Keratinocyte (primary cell): ENCODE data around the gene IFITM10. TPM values are rescaled to one million over a fixed set of nuclear protein-coding genes. Genes with fewer than 3 reads are reported as not detected.
A peak's percentile ranks its signal among the peaks of the same experiment; 100 is the strongest.
"Not testable (repeated sequence)": the region's sequence is repeated elsewhere in the genome, so short reads cannot be mapped to it uniquely, and the experiment has no call there.

Experiments used
- DNase-seq: peaks from one replicate; pipeline ENCODE4 v3.0.0-alpha.2; 2011; ENCODE audit warnings: low read depth, missing footprints, low spot score
- FAIRE-seq: peaks from 2 replicates; lab custom pipeline; 2011; peaks lifted over from hg19 to GRCh38; lab: Jason Lieb, UNC
- H2AFZ ChIP-seq: 2 replicates; pipeline ENCODE4 v1.6.0; 2012; ENCODE audit warnings: low read length, control low read depth, inconsistent platforms; ENCODE audit not compliant: control insufficient read depth
- H3K27ac ChIP-seq: 2 replicates; pipeline ENCODE4 v1.5.1; 2011; ENCODE audit warnings: low read length; ENCODE audit not compliant: control insufficient read depth, insufficient read depth
- H3K27me3 ChIP-seq: 3 replicates; pipeline ENCODE4 v1.6.0; 2011; ENCODE audit warnings: low read length; ENCODE audit not compliant: control insufficient read depth, insufficient read depth; ENCODE audit errors: extremely low read depth
- H3K36me3 ChIP-seq, 2 experiments: 2 replicates in 1 of 2; 3 replicates in 1 of 2; pipeline ENCODE4 v1.5.1; 2011; ENCODE audit warnings: low read length in 2 of 2, mild to moderate bottlenecking in 1 of 2; ENCODE audit not compliant: control insufficient read depth in 2 of 2, insufficient read depth in 2 of 2; ENCODE audit errors: extremely low read depth in 1 of 2
- H3K4me1 ChIP-seq: 3 replicates; pipeline ENCODE4 v1.5.1; 2011; ENCODE audit warnings: low read length; ENCODE audit not compliant: control insufficient read depth, insufficient read depth; ENCODE audit errors: extremely low read depth
- H3K4me2 ChIP-seq: 3 replicates; pipeline ENCODE4 v1.6.0; 2011; ENCODE audit warnings: low read depth, low read length; ENCODE audit not compliant: control insufficient read depth, insufficient read depth; ENCODE audit errors: extremely low read depth
- H3K4me3 ChIP-seq, 3 experiments: fragments of 200-600 bp in 1 of 3; sonication (generic) in 1 of 3; 2 replicates in 2 of 3; 3 replicates in 1 of 3; pipeline ENCODE4 v1.5.1; 2011 to 2016; ENCODE audit warnings: low read length in 3 of 3, mild to moderate bottlenecking in 3 of 3, control low read depth in 2 of 3, inconsistent platforms in 1 of 3, low read depth in 1 of 3, mixed read lengths in 1 of 3, mixed run types in 1 of 3, moderate library complexity in 1 of 3; ENCODE audit not compliant: control insufficient read depth in 2 of 3, insufficient read depth in 2 of 3; ENCODE audit errors: extremely low read depth in 1 of 3
- H3K79me2 ChIP-seq: 2 replicates; pipeline ENCODE4 v1.6.0; 2012; ENCODE audit warnings: low read length; ENCODE audit not compliant: control insufficient read depth, insufficient read depth
- H3K9ac ChIP-seq: 3 replicates; pipeline ENCODE4 v1.6.0; 2011; ENCODE audit warnings: low read length; ENCODE audit not compliant: control insufficient read depth, insufficient read depth; ENCODE audit errors: extremely low read depth
- H3K9me1 ChIP-seq: 3 replicates; pipeline ENCODE4 v1.6.0; 2011; ENCODE audit warnings: low read length; ENCODE audit not compliant: control insufficient read depth, insufficient read depth; ENCODE audit errors: extremely low read depth
- H3K9me3 ChIP-seq: 2 replicates; pipeline ENCODE4 v1.5.1; 2012; ENCODE audit warnings: low read depth, low read length; ENCODE audit not compliant: control insufficient read depth
- H4K20me1 ChIP-seq: 3 replicates; pipeline ENCODE4 v1.6.0; 2011; ENCODE audit warnings: low read length; ENCODE audit not compliant: control insufficient read depth, insufficient read depth; ENCODE audit errors: extremely low read depth
- dilution Hi-C: fragments of 300-500 bp; cut with MboI; formaldehyde crosslinking; loops from one replicate; pipeline ENCODE4 v1.7.0; 2020; ENCODE audit warnings: low sequenced_read_pairs; ENCODE audit not compliant: extremely low pct_ligation_motif_present
- polyA plus RNA-seq, 5 experiments: library from polyadenylated mRNA; depleted of rRNA in 3 of 5; stranded (reverse) in 3 of 5; stranded (forward) in 1 of 5; unstranded in 1 of 5; fragments of >200 nt; gene quantifications; 1 replicate in 1 of 5; 2 replicates in 3 of 5; 3 replicates in 1 of 5; pipeline versions ENCODE4 v1.2.1 to v1.2.3, GENCODE V29; 2011 to 2012; ENCODE audit warnings: missing spikeins in 2 of 5, low read depth in 1 of 5, low replicate concordance in 1 of 5

IFITM10 gene
- polyA plus RNA-seq, 1 donor (not counting 4 experiments of a cell fraction or from before 2014, with no cell fraction given) = 0.14 TPM

- H3K9me3 ChIP-seq, H3K9me1 ChIP-seq, H3K27me3 ChIP-seq, H3K4me2 ChIP-seq, H3K79me2 ChIP-seq, H3K9ac ChIP-seq, H3K36me3 ChIP-seq, H3K4me3 ChIP-seq, H3K27ac ChIP-seq, H3K4me1 ChIP-seq, dilution Hi-C loops, H4K20me1 ChIP-seq, DNase-seq, H2AFZ ChIP-seq: not testable (repeated sequence)
- peak; percentile 20 for FAIRE-seq
Observed at GRCh38 chr11:1688336-1688947, 62.0 kb downstream of the IFITM10 start.

GRCh38 chr11:1686220-1686619 lies 64.2 kb downstream of the IFITM10 start:
- H3K4me1 ChIP-seq, FAIRE-seq, H3K27ac ChIP-seq, H2AFZ ChIP-seq, H3K36me3 ChIP-seq, H3K9me3 ChIP-seq, H3K79me2 ChIP-seq, H3K27me3 ChIP-seq, H3K4me3 ChIP-seq, H3K9ac ChIP-seq, dilution Hi-C loops, H3K9me1 ChIP-seq, H4K20me1 ChIP-seq, DNase-seq, H3K4me2 ChIP-seq: not testable (repeated sequence)

- DNase-seq, dilution Hi-C loops, H3K9ac ChIP-seq, H4K20me1 ChIP-seq, H3K4me2 ChIP-seq, H3K79me2 ChIP-seq, H3K9me3 ChIP-seq, H3K4me3 ChIP-seq, H3K9me1 ChIP-seq, H3K27me3 ChIP-seq, FAIRE-seq, H3K4me1 ChIP-seq, H2AFZ ChIP-seq, H3K36me3 ChIP-seq, H3K27ac ChIP-seq: not testable (repeated sequence)
Observed at GRCh38 chr11:1684886-1685874, 65.2 kb downstream of the IFITM10 start.

- H3K4me3 ChIP-seq, FAIRE-seq, H3K9ac ChIP-seq, H4K20me1 ChIP-seq, H2AFZ ChIP-seq, DNase-seq, dilution Hi-C loops, H3K4me2 ChIP-seq, H3K9me1 ChIP-seq, H3K9me3 ChIP-seq, H3K36me3 ChIP-seq, H3K4me1 ChIP-seq, H3K27ac ChIP-seq, H3K79me2 ChIP-seq, H3K27me3 ChIP-seq: not testable (repeated sequence)
Observed at GRCh38 chr11:1683904-1684572, 66.4 kb downstream of the IFITM10 start.
